Duodenal mucosa (tissue), 2 donors: ENCODE results near the gene KRT86.
"Not testable (repeated sequence)": the region's sequence is repeated elsewhere in the genome, so short reads cannot be mapped to it uniquely, and the experiment has no call there.

ENCODE experiments used
- H3K27ac ChIP-seq: one replicate; pipeline ENCODE4 v1.7.0; 2013; ENCODE audit warnings: low read depth, low read length
- H3K27me3 ChIP-seq, 2 donors: one replicate each; pipeline ENCODE4 v1.7.0; 2013; ENCODE audit warnings: low read length in 2 of 2, control low read depth in 1 of 2; ENCODE audit not compliant: insufficient read depth in 2 of 2, control insufficient read depth in 1 of 2
- H3K36me3 ChIP-seq, 2 donors: one replicate each; pipeline ENCODE4 v1.7.0; 2013; ENCODE audit warnings: low read length in 2 of 2, control low read depth in 1 of 2; ENCODE audit not compliant: insufficient read depth in 2 of 2, control insufficient read depth in 1 of 2
- H3K4me1 ChIP-seq, 2 donors: one replicate each; pipeline ENCODE4 v1.7.0; 2013; ENCODE audit warnings: low read length in 2 of 2, control low read depth in 1 of 2; ENCODE audit not compliant: insufficient read depth in 2 of 2, control insufficient read depth in 1 of 2
- H3K4me3 ChIP-seq, 2 donors: one replicate each; pipeline ENCODE4 v1.7.0; 2013; ENCODE audit warnings: low read length in 2 of 2, low read depth in 1 of 2
- H3K9ac ChIP-seq, 2 donors: one replicate each; pipeline ENCODE4 v1.7.0; 2013; ENCODE audit warnings: low read length in 2 of 2, low read depth in 1 of 2
- H3K9me3 ChIP-seq, 2 donors: one replicate each; pipeline ENCODE4 v1.7.0; 2013; ENCODE audit warnings: low read length in 2 of 2, control low read depth in 1 of 2; ENCODE audit not compliant: control insufficient read depth in 1 of 2

KRT86 gene

GRCh38 chr12:52338241-52338960 is 64.0 kb downstream of the KRT86 start:
- Histone ChIP-seq H3K4me3 (no peak overlapping the region), H3K36me3 (no peaks in the 10 kb centered on the region), H3K4me1 (peaks cover 8 to 13% of the 10 kb centered on the region in 2 donors)

GRCh38 chr12:52341066-52341580 is 66.7 kb downstream of the KRT86 start:
- Histone ChIP-seq H3K4me3 (no peak overlapping the region), H3K9ac (no peak overlapping the region), H3K4me1 (no peaks in the 10 kb centered on the region), H3K36me3 (no peaks in the 10 kb centered on the region), H3K27me3 (peaks cover 0 to 3% of the 10 kb centered on the region in 2 donors), H3K9me3 (peaks cover 4 to 6% of the 10 kb centered on the region in 2 donors), H3K27ac (no peak overlapping the region)

More at GRCh38 chr12:52338241-52338960, 64.0 kb downstream of the KRT86 start:
- no peak overlapping the region for H3K27ac ChIP-seq
- peaks cover under 1 to 1% of the 10 kb centered on the region in 2 donors for H3K9me3 ChIP-seq
- no peak overlapping the region for H3K9ac ChIP-seq
- H3K27me3 ChIP-seq, result peaks cover 0 to 3% of the 10 kb centered on the region in 2 donors

- Histone ChIP-seq H3K4me3 (no peak overlapping the region), H3K36me3 (no peaks in the 10 kb centered on the region), H3K9me3 (peaks cover 4 to 6% of the 10 kb centered on the region in 2 donors), H3K9ac (no peak overlapping the region), H3K27me3 (peaks cover 0 to 3% of the 10 kb centered on the region in 2 donors), H3K27ac (no peak overlapping the region), H3K4me1 (peaks cover 7 to 8% of the 10 kb centered on the region in 2 donors)
Measured at GRCh38 chr12:52342781-52343490, 68.5 kb downstream of the KRT86 start.

GRCh38 chr12:52343550-52343949 is 69.1 kb downstream of the KRT86 start:
- no peak overlapping the region for H3K27ac ChIP-seq
- H3K9me3 ChIP-seq, result peaks cover 4 to 6% of the 10 kb centered on the region in 2 donors
- H3K27me3 ChIP-seq, result peaks cover 0 to 3% of the 10 kb centered on the region in 2 donors
- peaks cover 7 to 13% of the 10 kb centered on the region in 2 donors for H3K4me1 ChIP-seq
- no peaks in the 10 kb centered on the region for H3K36me3 ChIP-seq
- no peak overlapping the region for H3K9ac ChIP-seq
- H3K4me3 ChIP-seq, result no peak overlapping the region

- Histone ChIP-seq H3K36me3 (no peaks in the 10 kb centered on the region), H3K9ac (no peak overlapping the region), H3K9me3 (peaks cover 4 to 6% of the 10 kb centered on the region in 2 donors), H3K27ac (no peak overlapping the region), H3K4me1 (peaks cover 7 to 13% of the 10 kb centered on the region in 2 donors), H3K27me3 (peaks cover 0 to 3% of the 10 kb centered on the region in 2 donors), H3K4me3 (no peak overlapping the region)
Measured at GRCh38 chr12:52344111-52344510, 69.7 kb downstream of the KRT86 start.

DNA sequence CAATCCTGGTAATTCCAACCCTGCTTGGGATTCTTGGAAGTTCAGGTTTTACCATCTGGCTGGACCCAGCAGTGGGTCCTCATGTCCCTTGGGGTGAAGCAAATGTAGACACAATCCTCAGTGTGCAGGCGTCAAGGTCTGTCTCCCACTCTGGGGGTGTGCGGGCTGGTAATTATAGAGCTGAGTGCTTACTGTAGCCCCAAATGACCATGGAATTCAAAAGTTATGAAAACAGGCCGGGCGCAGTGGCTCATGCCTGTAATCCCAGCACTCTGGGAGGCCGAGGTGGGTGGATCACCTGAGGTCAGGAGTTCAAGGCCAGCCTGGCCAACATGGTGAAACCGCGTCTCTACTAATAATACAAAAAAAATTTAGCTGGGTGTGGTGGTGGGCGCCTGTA is 70.6 kb downstream of the KRT86 start:
- not testable (repeated sequence) for H3K27me3 ChIP-seq, H3K27ac ChIP-seq, H3K4me3 ChIP-seq, H3K9ac ChIP-seq, H3K9me3 ChIP-seq, H3K36me3 ChIP-seq
- peaks cover 7 to 13% of the 10 kb centered on the region in 2 donors for H3K4me1 ChIP-seq

DNA sequence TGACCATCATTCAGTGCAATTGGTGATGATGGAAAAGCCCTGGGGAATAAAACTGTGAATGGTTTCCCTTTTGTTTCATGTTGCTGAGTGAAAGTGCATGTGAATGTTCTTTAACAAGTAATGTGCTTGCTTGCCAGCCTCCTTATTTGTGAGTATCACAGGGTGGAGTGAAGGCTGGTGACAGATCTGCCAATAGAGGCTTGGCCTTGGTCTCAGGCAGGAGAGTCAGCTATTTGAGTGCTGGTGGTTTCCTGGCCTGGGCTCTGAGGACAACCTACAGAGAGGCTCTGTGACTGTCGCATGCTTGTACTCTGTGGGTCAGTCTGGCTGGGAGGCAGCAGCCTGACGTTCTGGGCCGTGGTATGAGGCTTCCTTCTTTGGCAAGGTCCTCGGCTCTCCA is 72.1 kb downstream of the KRT86 start:
- H3K4me3 ChIP-seq, result no peak overlapping the region
- no peak overlapping the region for H3K27ac ChIP-seq
- H3K4me1 ChIP-seq, result peaks cover 7 to 13% of the 10 kb centered on the region in 2 donors
- H3K36me3 ChIP-seq, result no peaks in the 10 kb centered on the region
- peaks cover 4 to 6% of the 10 kb centered on the region in 2 donors for H3K9me3 ChIP-seq
- H3K9ac ChIP-seq, result no peak overlapping the region
- peaks cover 0 to 2% of the 10 kb centered on the region in 2 donors for H3K27me3 ChIP-seq

DNA sequence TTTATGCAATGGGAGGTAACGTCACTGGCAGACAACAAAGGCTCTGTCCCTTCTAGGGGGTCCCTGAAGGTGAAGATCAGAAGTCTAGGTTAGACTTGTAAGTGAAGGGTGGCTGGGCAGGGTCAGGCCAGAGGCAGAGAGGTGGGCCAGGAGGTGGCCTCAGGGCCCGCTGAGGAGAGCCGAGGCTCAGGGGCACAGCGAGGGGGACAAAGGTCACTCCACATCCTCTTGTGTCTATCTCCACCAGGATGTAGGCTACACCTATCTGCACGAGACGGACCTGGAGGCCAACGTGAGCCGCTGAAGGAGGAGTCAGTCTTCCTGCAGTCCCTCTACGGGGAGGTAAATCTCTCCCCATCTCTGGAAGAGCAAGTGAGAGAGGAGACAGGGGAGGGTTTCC is 72.6 kb downstream of the KRT86 start:
- Histone ChIP-seq H3K4me1 (peaks cover 7 to 13% of the 10 kb centered on the region in 2 donors), H3K27me3 (no peaks in the 10 kb centered on the region), H3K27ac (no peak overlapping the region), H3K4me3 (no peak overlapping the region), H3K36me3 (no peaks in the 10 kb centered on the region), H3K9ac (no peak overlapping the region), H3K9me3 (peaks cover 4 to 6% of the 10 kb centered on the region in 2 donors)

- Histone ChIP-seq H3K4me3 (no peak overlapping the region), H3K36me3 (no peaks in the 10 kb centered on the region), H3K9me3 (peaks cover 4 to 6% of the 10 kb centered on the region in 2 donors), H3K27ac (no peak overlapping the region), H3K9ac (no peak overlapping the region), H3K27me3 (no peaks in the 10 kb centered on the region), H3K4me1 (peaks cover 7 to 13% of the 10 kb centered on the region in 2 donors)
Measured at GRCh38 chr12:52347551-52348510, 73.4 kb downstream of the KRT86 start.
